ENCODE data around the gene CRYBB3.

The CRYBB3 gene

DNA sequence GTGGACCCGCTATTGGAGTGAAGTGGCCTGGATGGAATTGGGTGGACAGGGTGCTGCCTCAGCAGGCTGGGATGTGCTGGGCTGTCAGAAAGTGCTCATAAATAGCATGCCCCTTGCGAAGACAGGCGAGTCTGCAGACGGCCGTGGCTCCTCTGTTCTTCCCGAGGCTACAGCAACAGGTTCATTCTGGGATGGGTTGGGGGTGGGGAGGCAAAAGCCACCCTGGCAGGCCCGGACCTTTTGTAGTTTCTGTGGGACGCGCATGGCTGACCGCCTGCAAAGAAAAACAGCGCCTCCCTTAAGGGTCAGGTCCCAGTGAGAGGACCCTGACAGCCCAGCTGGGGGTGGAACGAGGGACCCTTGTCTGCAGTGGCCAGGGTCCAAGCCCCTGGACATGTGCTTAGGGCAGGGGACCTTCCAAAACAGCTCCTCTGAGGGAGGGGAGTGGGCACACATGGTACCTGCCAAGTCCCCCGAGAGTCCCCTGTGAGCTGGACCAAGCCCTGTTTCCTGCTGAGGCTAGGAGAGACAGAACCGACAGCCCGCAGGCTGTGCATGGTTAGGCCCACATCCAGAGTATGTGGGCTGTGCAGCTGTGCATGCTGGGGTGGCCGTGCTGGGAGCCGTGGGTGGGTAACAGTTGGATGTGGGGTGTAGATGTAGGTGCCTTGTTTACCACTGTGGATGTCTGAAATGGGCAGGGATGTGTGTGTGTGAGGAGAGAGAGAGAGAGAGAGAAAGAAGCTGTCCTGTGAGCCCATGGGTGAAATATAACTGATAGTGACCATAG lies at the start of gene CRYBB3:
Gene CRYBB3, plus strand, starts transcription at position 128 of the 790 bp plus-strand sequence. CDS start 1,539 bp downstream, outside the sequence.
- DNase-seq (ENCODE audit: low spot score): no peak

DNA sequence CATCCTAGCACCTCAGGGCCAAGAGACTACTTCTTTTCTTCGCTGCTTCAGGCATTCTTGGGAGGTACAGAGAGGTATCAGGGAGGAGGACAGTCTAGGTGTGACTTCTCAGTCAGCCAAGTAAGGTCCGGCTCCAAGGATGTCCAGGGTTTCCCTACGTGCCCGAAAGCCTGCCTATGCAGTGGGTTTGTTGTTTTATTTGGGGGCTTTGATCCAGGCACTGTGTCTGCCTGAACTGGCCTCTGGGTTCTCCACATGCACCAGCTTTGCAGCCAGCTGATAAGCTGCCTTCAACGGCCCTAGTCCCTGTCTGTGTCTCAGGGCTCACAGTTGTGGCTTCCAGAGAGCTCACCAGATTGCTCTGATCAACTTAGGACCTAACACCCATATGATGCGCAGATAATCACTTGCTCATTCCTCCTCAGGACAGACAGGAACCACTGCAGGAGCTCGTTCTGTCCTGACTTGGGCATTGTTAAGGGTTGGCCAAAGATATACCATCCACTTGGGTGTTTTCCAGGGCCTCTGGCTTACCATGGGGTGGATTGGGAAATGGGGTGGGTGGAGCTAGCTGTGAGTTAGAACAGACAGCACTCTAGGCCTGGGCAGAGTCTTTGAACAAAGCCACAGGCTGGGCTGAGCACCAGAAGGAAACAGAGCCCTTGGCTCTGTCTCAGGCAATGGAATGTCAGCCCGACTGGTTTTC lies 45.5 kb upstream of the CRYBB3 start:
- DNase-seq (ENCODE audit: low spot score): peak; percentile 16

DNA sequence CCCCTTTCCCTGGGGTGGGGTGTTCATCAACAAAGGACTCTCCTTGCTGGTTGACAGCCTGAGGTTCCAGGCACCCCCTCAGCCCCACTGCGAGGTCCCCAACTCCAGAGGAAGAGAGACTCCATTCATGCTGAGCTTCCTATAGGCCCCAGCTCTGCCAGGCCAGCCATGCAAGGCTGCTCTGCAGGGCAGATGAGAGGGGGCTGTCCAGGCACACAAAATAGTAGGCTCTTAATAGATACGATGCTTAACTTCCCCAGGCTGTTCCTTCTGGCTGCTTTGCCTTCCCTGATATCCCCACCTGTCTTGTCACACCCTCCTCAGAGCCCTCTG lies 45.0 kb upstream of the CRYBB3 start:
- DNase-seq (ENCODE audit: low spot score): no peak

DNA sequence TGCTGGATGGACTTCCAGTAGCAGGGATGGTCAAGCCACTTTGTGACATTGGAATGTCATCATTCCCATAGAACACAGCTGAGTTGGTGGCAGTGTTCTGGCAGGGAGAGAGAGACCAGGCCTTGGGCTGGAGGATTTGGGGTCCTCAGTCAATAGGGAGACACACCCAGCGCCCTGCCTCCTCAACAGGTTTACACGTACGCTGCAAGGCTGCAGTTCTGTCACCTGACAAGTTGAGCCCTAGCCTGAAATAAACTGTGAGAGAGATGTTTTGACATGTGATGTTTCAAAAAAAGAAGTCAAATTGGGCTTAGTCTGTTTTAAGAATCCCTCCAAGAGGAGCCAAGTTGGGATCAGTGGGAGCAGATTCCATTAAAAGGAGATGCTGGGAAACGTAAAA lies 42.9 kb upstream of the CRYBB3 start:
- DNase-seq (ENCODE audit: low spot score): no peak

DNA sequence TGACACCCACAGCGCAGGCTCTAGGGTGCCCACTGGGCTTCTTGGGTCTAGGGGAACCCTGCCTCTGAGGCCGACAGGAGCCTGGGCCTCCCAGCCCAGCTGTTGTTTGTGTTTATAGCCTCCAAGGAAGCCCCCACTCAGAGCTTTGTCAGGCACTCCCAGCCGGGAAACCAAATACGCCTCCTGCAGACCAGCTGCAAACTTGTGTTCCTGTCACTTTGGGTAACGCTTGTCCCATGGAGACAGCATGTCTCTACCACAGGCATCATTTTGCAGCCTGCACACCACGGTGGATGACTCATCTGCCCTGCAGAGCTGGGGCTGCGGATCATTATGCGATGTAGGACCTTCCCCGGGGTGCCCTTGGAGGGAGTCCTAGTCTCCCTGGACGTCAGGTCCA lies 40.6 kb upstream of the CRYBB3 start:
- no peak for DNase-seq (ENCODE audit: low spot score)

DNA sequence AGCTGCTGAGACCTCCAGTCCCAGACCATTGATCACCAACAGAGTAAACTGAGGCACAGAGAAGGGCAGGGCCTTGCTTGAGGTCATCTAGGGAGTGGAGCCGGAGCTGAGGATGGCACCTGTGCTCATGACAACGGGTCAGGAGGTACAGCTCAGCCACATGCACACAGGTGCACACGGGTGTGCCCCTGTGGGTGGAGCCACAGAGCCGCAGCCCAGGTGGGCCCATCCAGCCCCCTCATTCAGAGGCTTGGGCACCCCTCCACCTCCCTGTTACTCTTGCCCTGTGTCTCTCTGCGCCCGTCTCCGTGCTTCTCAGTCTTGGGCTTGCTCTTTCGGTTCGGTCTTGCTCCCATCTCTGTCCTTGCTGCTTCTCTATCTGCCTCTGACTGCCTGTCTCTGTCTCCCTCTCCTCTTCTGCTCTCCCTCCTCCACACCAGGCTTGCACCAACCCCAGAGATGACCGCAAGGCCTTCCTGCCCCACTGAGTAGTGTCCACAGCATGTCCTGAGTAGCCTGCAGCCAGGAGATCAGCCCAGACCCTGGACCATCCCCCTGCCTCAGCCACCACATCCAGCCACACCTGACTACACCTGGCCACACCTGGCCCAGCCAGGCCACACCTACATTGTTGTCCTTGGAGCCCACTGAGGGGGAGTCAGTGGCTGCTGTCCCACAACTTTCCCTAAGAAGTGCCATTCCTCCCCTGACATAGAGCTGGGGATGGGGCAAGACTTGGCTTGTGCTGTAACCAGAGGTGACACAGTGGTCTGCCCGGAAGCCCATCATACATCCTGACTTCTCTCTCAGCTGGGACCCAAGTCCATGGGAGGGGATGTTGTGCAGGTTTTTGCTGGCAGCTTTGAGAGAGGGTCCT lies 39.3 kb upstream of the CRYBB3 start:
- no peak for DNase-seq (ENCODE audit: low spot score)

DNA sequence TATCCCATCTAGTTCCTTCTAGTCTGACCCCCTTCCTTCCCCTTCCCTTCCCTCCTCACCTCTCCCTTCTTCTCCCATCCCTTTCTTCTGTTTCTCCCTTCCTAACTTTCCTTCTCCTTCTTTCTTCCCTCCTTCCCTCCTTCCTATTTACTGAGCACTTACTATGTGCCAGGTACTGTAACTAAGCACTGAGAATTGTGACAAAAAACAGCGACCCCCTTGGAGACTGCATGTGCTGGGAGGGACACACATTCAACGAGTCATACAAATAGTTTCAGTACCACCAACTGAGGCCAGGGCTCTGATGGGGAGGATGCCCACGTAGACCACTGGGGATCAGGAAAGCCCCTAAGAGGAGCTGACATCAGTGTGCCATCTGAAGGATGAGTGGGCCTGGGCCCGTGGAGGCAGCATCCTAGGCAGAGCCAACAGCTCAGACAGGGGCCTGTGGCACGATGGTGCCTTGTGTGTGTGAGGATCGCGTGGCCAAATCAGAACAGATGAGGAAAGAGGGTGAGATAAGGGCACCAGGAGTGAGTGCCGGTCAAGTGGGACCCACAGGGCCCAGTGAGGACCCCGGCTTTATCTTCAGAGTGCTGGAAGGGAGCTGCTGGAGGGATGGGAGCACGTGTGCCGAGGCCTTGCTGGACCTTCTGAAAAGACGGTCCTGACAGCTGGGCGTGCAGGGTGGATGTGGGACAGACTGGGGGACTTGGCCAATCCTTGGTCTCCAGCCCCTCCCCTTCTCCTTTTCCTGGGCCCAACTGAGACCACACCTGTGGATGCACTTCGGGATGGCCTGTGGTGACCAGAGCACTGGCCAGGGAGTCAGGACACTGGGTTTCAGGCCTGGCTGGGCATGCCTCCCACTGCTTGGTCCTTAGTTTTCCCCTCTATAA lies 38.4 kb upstream of the CRYBB3 start:
- DNase-seq (ENCODE audit: low spot score): no peak

DNA sequence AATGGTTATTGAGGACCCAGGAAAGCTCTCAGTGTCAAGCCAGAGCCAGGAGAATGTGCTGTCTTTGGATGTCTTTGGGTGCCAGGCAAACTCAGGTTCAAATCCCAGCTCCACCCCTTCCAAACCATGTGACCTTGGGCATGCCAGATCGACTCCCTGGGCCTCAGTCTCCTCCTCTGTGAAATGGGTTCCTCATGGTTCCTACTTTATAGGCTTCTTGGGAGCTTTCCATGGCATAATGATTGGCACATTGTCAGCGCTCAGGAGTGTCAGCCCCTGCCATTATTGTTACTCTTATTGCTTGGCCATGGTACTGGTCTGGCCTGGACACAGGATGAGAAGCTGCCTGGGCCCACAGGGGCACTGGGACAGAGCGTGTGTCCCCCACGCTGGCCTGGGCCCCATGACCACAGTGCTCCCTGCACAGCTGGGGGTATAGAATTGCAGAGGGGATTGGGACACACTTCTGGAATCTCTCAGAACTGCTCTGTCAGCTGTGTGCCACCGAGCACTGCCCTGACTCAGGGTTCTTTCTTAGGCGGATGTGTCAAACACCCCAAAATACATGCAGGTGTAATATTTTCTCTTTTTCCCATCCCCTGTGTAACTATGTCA lies 37.6 kb upstream of the CRYBB3 start:
- DNase-seq (ENCODE audit: low spot score): no peak

DNA sequence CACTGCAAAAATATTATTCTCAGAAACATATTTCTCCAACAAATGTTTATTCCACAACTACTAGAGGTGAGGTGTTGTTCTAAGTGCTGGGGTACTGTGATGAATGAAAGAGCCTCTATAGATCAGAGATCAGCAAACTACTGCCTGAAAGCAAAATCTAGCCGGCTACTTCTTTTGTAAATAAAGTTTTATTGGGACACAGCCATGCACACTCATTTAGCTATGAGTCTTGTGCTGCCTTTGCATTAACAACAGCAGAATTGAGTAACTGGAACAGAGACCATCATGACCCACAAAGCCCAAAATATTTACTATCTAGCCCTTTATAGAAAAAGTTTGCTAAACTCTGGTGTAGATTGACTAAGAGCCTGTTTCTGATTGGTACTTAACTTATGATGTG lies 37.1 kb upstream of the CRYBB3 start:
- no peak for DNase-seq (ENCODE audit: low spot score)

DNA sequence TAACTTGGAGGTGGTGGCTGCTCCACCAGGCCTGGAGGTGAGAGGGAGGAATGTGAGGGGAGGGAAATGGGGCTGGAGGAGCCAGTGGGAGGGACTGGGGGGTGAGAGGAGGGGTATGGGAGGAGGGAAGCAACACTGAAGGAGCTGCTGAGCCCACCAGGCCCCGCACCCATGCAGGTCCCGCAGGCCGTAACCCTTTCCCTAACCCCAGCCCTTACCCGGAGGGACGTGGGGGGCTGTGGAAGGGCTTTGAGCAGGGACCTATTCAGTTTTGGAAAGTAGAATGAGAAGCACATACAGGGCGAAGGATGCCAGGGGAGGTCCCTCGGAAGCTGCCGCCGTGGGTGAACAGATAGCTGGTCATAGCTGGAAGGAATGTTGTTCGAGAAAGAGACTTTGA lies 33.9 kb upstream of the CRYBB3 start:
- DNase-seq (ENCODE audit: low spot score): no peak

DNA sequence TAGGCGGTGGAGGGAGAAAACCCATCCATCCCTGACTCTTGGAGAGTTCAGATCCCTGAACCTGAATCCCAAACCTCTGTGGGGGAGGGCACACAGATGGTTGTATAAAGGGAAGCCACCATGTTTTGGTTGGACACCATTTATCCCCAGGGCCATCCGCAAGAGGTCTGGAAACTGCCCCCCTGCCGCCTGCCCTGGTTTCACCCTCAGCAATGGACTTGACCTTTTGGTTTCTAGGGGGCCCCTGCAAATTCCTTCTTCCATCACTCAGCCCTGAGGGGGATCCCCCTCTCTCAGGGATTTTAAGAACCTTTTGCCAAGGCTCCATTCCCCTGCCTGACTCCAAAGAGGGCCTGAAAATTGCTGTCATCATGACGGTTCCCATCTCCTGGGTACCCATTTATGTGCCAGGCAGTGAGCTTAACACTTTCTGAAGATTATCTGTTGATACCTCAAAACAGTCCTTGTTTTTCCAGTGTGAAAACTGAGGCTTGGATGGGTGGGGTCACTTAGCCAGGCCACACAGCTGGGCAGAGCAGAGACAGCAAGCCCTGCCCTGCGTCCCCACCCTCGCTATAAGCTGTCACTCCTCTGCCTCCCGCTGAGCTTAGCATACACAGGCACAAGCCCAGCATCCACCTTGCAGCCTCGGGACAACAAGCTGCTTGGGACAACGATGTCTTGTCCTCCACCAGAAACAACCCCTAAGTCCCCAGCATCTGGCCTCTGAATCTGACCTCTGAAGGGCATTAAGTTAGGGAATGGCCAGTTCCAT lies 33.2 kb upstream of the CRYBB3 start:
- DNase-seq (ENCODE audit: low spot score): no peak

DNA sequence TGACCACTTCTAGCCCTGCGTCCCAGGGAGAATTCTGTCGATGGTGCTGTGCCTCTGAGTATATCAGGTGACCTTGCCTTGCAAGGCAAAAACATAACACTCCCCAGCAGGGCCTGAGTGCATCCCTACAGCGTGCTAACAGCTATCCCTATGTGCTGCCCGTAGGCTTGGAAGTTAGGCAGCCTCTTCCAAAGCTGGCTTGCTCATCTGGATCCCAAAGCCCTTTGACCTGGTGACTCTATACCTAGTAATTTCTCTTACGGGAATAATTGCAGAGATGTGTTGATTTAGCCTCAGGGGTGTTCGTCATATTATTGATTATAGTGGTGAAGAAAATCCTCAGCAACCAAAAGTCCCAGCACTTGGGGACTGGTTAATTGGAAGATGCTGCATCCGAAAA lies 32.6 kb upstream of the CRYBB3 start:
- no peak for DNase-seq (ENCODE audit: low spot score)

DNA sequence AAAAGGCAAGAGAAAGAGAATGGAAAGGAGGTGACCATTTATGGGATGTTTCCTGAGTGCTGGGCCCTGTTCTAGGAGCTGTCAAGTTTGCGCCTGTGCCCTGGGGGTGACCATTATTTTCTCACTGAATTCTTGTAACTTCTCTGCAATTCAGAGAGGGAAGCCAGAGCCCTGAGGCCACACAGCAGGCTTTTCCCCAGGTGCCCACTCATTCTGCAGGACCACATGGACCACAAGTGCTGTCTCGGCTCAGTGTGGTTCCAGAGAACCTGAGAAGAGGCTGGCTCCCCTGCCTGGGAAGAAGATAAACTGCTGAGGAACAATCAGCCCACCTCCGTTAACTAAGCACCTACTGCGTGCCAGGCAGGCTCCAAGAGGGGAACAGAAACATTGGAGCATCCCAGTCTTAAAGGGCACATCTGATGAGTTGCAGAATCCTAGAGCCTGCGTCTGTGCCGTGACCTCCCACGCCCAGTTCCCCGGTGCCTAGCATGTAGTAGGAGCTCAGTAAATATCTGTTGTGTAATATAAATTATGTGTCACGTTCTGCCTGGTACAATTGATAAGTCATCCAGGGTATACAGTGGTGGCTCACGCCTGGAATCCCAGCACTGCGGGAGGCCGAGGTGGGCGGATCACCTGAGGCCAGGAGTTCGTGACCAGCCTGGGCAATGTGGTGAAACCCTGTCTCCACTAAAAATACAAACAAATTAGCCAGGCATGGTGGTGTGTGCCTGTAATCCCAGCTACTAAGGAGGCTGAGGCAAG lies 31.6 kb upstream of the CRYBB3 start:
- no peak for DNase-seq (ENCODE audit: low spot score)

DNA sequence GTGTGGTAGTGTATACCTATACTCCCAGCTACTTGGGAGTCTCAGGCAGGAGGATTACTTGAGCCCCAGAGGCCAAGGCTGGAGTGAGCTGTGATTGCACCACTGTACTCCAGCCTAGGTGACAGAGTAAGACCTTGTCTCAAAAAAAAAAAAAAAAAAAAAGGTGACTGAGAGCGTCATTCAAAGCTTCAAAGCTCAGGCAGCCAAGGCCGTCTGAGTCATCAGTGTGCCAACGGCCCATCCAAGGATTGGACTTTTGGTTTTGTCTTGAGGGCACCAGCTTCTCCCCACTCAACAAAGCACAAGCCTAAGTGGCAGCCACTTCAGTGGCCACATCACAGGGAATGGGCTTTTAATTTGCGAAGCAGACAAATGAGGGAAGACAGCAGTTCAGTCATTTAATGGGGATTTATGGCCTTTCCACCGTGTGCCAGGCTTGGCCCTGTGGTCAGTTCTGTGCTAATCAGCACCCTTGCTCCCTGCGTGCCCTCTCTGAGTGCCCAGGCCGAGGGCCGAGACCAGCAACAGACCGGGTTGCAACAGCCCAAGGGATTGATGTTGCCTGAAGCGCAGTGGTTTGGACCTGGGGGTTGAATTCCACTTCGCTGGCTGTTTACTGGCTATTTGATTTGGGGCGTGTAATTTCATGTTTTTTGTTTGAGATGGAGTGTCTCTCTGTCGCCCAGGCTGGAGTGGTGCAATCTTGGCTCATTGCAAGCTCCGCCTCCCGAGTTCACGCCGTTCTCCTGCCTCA lies 30.2 kb upstream of the CRYBB3 start:
- DNase-seq (ENCODE audit: low spot score): no peak

DNA sequence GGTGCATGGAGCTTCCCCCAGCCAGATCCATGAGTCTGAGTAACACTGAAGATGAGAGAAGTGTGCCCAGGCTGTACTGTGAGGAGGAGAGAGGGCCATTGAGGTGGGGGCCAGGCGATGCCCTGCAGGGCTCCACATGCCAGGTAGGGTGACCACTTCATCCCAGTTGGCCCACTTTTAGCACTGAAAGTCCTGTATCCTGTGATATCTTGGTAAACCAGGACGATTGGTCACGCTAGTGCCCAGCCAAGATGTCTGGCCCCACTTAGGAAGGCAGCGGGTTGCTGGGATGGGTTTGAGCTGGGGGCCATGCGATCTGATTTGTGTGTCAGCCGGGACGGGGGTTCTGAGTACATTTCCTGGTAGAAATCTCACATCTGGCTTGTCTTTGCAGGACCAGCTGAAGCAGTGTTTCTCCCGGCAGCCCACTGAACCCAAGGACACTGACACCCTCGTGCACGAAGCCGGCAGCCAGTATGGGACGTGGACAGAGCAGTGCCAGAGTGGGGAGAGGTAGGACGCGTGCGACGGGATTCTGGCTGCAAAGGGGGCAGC lies 29.2 kb upstream of the CRYBB3 start:
- no peak for DNase-seq (ENCODE audit: low spot score)

DNA sequence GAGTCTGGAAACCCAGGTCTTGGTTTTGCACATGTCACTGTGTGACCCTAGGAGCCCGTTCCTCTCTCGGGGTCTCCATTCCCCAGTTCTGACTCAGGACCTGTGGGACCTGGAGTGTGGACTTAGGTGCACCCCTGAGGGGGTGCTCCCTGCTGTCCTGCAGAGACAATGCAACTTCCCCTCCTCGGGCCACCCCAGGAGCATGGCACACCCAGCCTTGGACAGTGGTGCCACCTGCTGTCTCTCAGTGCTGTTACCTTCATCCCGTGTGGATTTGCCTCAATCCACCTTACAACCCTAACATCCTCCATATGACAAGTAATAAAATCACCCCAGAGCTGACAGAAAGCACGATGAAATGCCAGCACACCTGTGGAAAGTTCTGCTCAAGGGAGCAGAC lies 27.5 kb upstream of the CRYBB3 start:
- no peak for DNase-seq (ENCODE audit: low spot score)

DNA sequence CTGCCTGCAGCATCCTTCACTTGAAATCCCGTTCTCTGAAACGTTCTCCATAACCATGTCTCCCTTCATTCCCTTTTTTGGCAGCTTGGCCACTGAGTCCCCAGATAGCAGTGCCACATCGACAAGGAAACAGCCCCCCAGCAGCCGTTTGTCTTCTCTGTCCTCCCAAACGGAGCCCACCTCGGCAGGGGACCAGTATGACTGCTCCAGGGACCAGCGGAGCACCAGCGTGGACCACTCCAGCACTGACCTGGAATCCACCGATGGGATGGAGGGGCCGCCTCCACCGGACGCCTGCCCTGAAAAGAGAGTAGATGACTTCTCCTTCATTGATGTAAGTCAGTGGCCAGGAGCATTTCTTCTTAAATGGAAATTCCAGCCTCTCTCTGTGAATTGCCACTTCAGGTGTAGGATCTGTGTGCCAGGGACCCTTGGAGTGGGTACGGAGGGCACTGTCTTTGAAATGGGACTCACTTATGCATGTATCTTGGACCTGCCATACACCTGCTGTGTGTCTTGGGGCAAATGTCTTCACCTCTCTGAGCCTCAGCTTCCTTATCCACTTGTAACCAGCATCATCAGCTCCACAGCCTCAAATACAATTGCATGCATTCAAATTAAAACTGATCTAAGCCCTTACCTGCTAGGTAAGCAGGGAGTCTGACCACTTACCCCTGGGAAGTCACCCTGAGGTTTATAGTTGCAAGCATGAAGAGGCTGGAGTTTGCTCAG lies 25.3 kb upstream of the CRYBB3 start:
- DNase-seq (ENCODE audit: low spot score): no peak

DNA sequence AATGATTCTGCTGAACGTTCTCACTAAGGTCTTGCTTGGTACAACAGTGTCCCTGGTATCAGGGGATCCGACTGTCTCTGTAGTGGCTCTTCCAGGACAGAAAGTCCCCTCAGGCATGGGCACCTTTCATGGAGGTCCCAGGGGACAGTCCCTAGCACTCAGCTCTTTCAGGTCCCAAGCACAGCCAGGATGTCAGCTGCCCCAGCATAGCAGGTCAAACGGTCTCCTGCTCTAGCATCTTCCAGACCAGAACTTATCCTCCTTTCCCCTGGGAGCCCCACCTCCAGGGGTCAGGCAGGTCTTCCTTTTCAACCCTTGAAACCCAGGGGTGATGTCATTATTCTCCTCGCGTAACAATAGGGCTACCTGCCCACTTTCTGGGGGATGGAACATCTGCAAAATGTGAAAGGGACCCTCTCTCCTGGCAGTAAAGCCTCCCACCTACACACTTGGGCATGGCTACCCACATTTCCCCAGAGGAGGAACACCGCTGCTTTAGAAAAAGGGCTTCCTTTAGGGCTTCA lies 24.7 kb upstream of the CRYBB3 start:
- DNase-seq (ENCODE audit: low spot score): no peak
